ENCODE results near the gene ARMC8. TPM values are rescaled to one million over a fixed set of nuclear protein-coding genes. Genes with fewer than 3 reads are reported as not detected.

The ARMC8 gene
- total and polyA plus RNA-seq, 7 donors: 12.0 to 75.0 (median 67.6) TPM

- TF ChIP-seq POLR2AphosphoS5 (IDR thresholded peaks at IDR 0.05) (no peak), EP300 (IDR thresholded peaks at IDR 0.05) (no peak)
- WGBS, 2 donors: 82 to 89% methylated on average over 1 of the region's 1 CpG
- Histone ChIP-seq H3K4me3 (no peak overlapping the region), H3K27ac (no peak overlapping the region), H3K4me1 (peaks cover 0 to 41% (median 13%) of the 10 kb centered on the region in 4 donors), H3K9me3 (no peaks in the 10 kb centered on the region), H3K36me3 (no peaks in the 10 kb centered on the region), H3K27me3 (no peaks in the 10 kb centered on the region)
- intact Hi-C loops (cut with DNase I): no loop called here
- DNase-seq: no peak
Measured at GRCh38 chr3:138200424-138200823, 13.3 kb downstream of the ARMC8 start.

GRCh38 chr3:138202945-138203701 is 16.0 kb downstream of the ARMC8 start:
- Histone ChIP-seq H3K27me3 (no peaks in the 10 kb centered on the region), H3K36me3 (no peaks in the 10 kb centered on the region), H3K4me3 (no peak overlapping the region), H3K27ac (no peak overlapping the region), H3K4me1 (peaks cover 0 to 38% (median 20%) of the 10 kb centered on the region in 4 donors), H3K9me3 (no peaks in the 10 kb centered on the region)
- no peak for DNase-seq
- intact Hi-C loops (cut with DNase I): no loop called here
- TF ChIP-seq POLR2AphosphoS5 (IDR thresholded peaks at IDR 0.05) (no peak), EP300 (IDR thresholded peaks at IDR 0.05) (no peak), CTCF (IDR thresholded peaks at IDR 0.05) (no peak), POLR2A (IDR thresholded peaks at IDR 0.05) (no peak)
- 83 to 96% methylated on average over 3 of the region's 3 CpGs for WGBS, 2 donors

- H3K9me3 ChIP-seq: no peaks in the 10 kb centered on the region
- intact Hi-C loops (cut with DNase I): no loop called here
- H3K4me3 ChIP-seq: no peak overlapping the region
- TF ChIP-seq POLR2A (IDR thresholded peaks at IDR 0.05) (no peak), CTCF (IDR thresholded peaks at IDR 0.05) (no peak), EP300 (IDR thresholded peaks at IDR 0.05) (no peak)
- WGBS, 2 donors: 86 to 95% methylated on average over 4 of the region's 4 CpGs
- no peaks in the 10 kb centered on the region for H3K36me3 ChIP-seq
- H3K27me3 ChIP-seq: no peaks in the 10 kb centered on the region
- H3K4me1 ChIP-seq: peaks cover 0 to 40% (median 20%) of the 10 kb centered on the region in 4 donors
- H3K27ac ChIP-seq: no peak overlapping the region
- no peak for DNase-seq
Measured at GRCh38 chr3:138203938-138204337, 16.8 kb downstream of the ARMC8 start.

DNA sequence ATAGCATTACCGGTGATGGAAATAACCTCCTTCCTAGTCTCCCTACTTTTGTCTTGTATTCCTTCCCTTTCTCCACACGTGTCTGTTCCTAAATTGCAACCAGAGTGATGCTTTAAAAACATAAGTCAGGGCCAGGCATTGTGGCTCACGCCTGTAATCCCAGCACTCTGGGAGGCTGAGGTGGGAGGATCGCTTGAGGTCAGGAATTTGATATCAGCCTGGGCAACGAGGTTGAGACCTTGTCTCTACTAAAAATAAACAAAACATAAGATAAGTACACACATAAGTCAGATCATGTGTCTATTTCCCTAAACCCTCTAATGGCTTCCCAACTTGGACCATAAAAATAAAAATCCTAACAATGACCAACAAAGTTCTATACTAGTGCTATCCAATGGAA is 18.4 kb downstream of the ARMC8 start:
- Histone ChIP-seq H3K4me3 (no peak overlapping the region), H3K27ac (no peak overlapping the region), H3K36me3 (no peaks in the 10 kb centered on the region), H3K27me3 (no peaks in the 10 kb centered on the region), H3K9me3 (no peaks in the 10 kb centered on the region), H3K4me1 (peaks cover 0 to 37% (median 27%) of the 10 kb centered on the region in 4 donors)
- WGBS, 2 donors: 76 to 84% methylated on average over 5 of the region's 5 CpGs
- DNase-seq: no peak
- TF ChIP-seq POLR2A (IDR thresholded peaks at IDR 0.05): no peak
- no peak for TF ChIP-seq CTCF (IDR thresholded peaks at IDR 0.05)
- no peak for TF ChIP-seq EP300 (IDR thresholded peaks at IDR 0.05)
- TF ChIP-seq POLR2AphosphoS5 (IDR thresholded peaks at IDR 0.05): no peak
- intact Hi-C loops (cut with DNase I): no loop called here

DNA sequence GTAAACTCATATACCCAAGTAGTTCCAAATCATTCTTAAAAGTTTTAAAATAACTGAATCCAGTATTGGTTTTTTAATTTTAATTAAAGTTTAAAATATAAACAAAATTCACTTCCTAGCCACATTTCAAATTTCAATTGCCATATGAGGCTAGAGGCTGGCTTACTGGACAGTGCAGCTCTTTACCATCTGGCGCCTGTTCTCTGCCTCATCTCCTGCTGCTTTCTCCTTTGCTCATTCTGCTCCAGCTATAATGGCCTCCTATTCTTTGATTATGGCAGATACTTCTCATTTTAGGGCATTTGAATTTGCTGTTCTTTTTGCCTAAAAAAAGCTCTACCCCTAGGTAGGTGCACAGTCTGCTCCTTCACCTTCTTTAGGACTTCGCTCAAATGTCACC is 19.1 kb downstream of the ARMC8 start:
- intact Hi-C loops (cut with DNase I): no loop called here
- WGBS, 2 donors: 96 to 97% methylated on average over 2 of the region's 2 CpGs
- H3K4me1 ChIP-seq: peaks cover 0 to 38% (median 29%) of the 10 kb centered on the region in 4 donors
- DNase-seq: no peak
- no peak overlapping the region for H3K4me3 ChIP-seq
- H3K27me3 ChIP-seq: no peaks in the 10 kb centered on the region
- no peak overlapping the region for H3K27ac ChIP-seq
- H3K36me3 ChIP-seq: no peaks in the 10 kb centered on the region
- TF ChIP-seq EP300 (IDR thresholded peaks at IDR 0.05) (no peak), POLR2AphosphoS5 (IDR thresholded peaks at IDR 0.05) (no peak), POLR2A (IDR thresholded peaks at IDR 0.05) (no peak), CTCF (IDR thresholded peaks at IDR 0.05) (no peak)
- H3K9me3 ChIP-seq: no peaks in the 10 kb centered on the region
